H1 (cell line): ENCODE measurements around the gene PLCL1. TPM values are rescaled to one million over a fixed set of nuclear protein-coding genes. Genes with fewer than 3 reads are reported as not detected.

Experiments used
- CTCF ChIA-PET: fragments of 300-600 bp; sonication (Branson Sonifier 250); formaldehyde crosslinking; loops from one replicate; lab custom pipeline; 2021; ENCODE audit not compliant: partially characterized antibody; lab: Charles Lee
- POLR2A ChIA-PET: fragments of 300-600 bp; sonication (Branson Sonifier 250); formaldehyde crosslinking; loops from one replicate; lab custom pipeline; 2021; ENCODE audit warnings: inconsistent platforms; ENCODE audit not compliant: partially characterized antibody; lab: Charles Lee
- DNase-seq, 2 experiments: peaks; one replicate each; pipeline versions ENCODE4 v3.0.0 to v3.0.0-alpha.2; 2010 to 2022; ENCODE audit warnings: low spot score in 2 of 2, low read depth in 1 of 2, mixed read lengths in 1 of 2
- FAIRE-seq: peaks from 2 replicates; lab custom pipeline; 2011; peaks lifted over from hg19 to GRCh38; lab: Jason Lieb, UNC
- H2AFZ ChIP-seq: 2 replicates; pipeline ENCODE4 v1.8.1; 2012; ENCODE audit warnings: low read length, inconsistent platforms
- H2AK5ac ChIP-seq: 2 replicates; pipeline ENCODE4 v1.6.1; 2013; ENCODE audit warnings: low read depth, low read length
- H2BK120ac ChIP-seq: replicated peaks from 2 replicates; pipeline ENCODE3; 2013; ENCODE audit warnings: low read depth, low read length, inconsistent platforms
- H2BK12ac ChIP-seq: 2 replicates; pipeline ENCODE4 v1.6.1; 2013; ENCODE audit warnings: low read depth, low read length
- H2BK15ac ChIP-seq: 2 replicates; pipeline ENCODE4 v1.6.1; 2013; ENCODE audit warnings: low read length
- H2BK20ac ChIP-seq: 2 replicates; pipeline ENCODE4 v1.6.1; 2013; ENCODE audit warnings: low read length
- H2BK5ac ChIP-seq: 2 replicates; pipeline ENCODE4 v1.6.1; 2013; ENCODE audit warnings: low read depth, low read length
- H3K14ac ChIP-seq: 2 replicates; pipeline ENCODE4 v1.6.1; 2013; ENCODE audit warnings: inconsistent platforms; ENCODE audit not compliant: insufficient read length
- H3K18ac ChIP-seq: 2 replicates; pipeline ENCODE4 v1.6.1; 2013; ENCODE audit warnings: low read length; ENCODE audit errors: extremely low read depth
- H3K23ac ChIP-seq: 2 replicates; pipeline ENCODE4 v1.6.1; 2013; ENCODE audit warnings: inconsistent platforms; ENCODE audit not compliant: insufficient read length
- H3K23me2 ChIP-seq: 2 replicates; pipeline ENCODE4 v1.6.1; 2013; ENCODE audit warnings: low read depth, low read length
- H3K27ac ChIP-seq: 2 replicates; pipeline ENCODE4 v1.6.1; 2011; ENCODE audit warnings: low read depth, low read length, inconsistent platforms
- H3K27me3 ChIP-seq, 4 experiments: replicated peaks in 1 of 4; 1 replicate in 1 of 4; 2 replicates in 3 of 4; pipeline versions ENCODE4 v1.6.1 to v1.8.1; 2011 to 2013; ENCODE audit warnings: low read length in 3 of 4, mild to moderate bottlenecking in 3 of 4, inconsistent platforms in 2 of 4, mixed read lengths in 2 of 4, moderate library complexity in 1 of 4; ENCODE audit not compliant: control insufficient read depth in 3 of 4, insufficient read depth in 3 of 4; ENCODE audit errors: extremely low read depth in 1 of 4
- H3K36me3 ChIP-seq, 4 experiments: 2 replicates each; pipeline versions ENCODE4 v1.6.1 to v1.8.1; 2011 to 2013; ENCODE audit warnings: mild to moderate bottlenecking in 4 of 4, low read length in 3 of 4, moderate library complexity in 2 of 4, control low read depth in 1 of 4, inconsistent platforms in 1 of 4; ENCODE audit not compliant: insufficient read depth in 4 of 4, control insufficient read depth in 2 of 4
- H3K4ac ChIP-seq: replicated peaks from 2 replicates; pipeline ENCODE3; 2013; ENCODE audit warnings: low read length, low read depth, mixed read lengths, inconsistent platforms; ENCODE audit not compliant: insufficient read length
- H3K4me1 ChIP-seq, 4 experiments: replicated peaks in 1 of 4; 1 replicate in 1 of 4; 2 replicates in 3 of 4; pipeline versions ENCODE4 v1.6.1 to v1.8.1; 2011 to 2013; ENCODE audit warnings: low read length in 3 of 4, inconsistent platforms in 2 of 4, mixed read lengths in 1 of 4; ENCODE audit not compliant: insufficient read depth in 4 of 4, control insufficient read depth in 3 of 4
- H3K4me2 ChIP-seq, 2 experiments: 2 replicates each; pipeline versions ENCODE4 v1.6.1 to v1.8.1; 2011 to 2013; ENCODE audit warnings: low read depth in 2 of 2, low read length in 2 of 2, control low read depth in 1 of 2, inconsistent platforms in 1 of 2, mild to moderate bottlenecking in 1 of 2; ENCODE audit not compliant: insufficient read depth in 1 of 2
- H3K4me3 ChIP-seq, 4 experiments: fragments of 200-600, 300-600 bp in 1 of 4; sonication (generic), shearing (Covaris generic), sonication (Bioruptor Twin) in 1 of 4; 2 replicates each; pipeline versions ENCODE4 v1.5.1 to v1.8.1; 2011 to 2016; ENCODE audit warnings: low read length in 4 of 4, low read depth in 3 of 4, control low read depth in 2 of 4, inconsistent platforms in 2 of 4, mild to moderate bottlenecking in 2 of 4, mixed read lengths in 1 of 4, moderate library complexity in 1 of 4; ENCODE audit not compliant: insufficient read depth in 2 of 4; ENCODE audit errors: extremely low read depth in 1 of 4
- H3K56ac ChIP-seq: replicated peaks from 2 replicates; pipeline ENCODE3; 2013; ENCODE audit warnings: low read depth, mild to moderate bottlenecking, mixed read lengths, low read length, inconsistent platforms; ENCODE audit not compliant: insufficient read length
- H3K79me1 ChIP-seq: 2 replicates; pipeline ENCODE4 v1.6.1; 2013; ENCODE audit warnings: low read depth, low read length, control low read depth
- H3K79me2 ChIP-seq, 2 experiments: 2 replicates each; pipeline versions ENCODE4 v1.6.1 to v1.8.1; 2012 to 2013; ENCODE audit warnings: low read length in 2 of 2, mild to moderate bottlenecking in 2 of 2, inconsistent platforms in 1 of 2; ENCODE audit not compliant: insufficient read depth in 2 of 2, control insufficient read depth in 1 of 2
- H3K9ac ChIP-seq, 4 experiments: replicated peaks in 1 of 4; 1 replicate in 1 of 4; 2 replicates in 3 of 4; pipeline versions ENCODE4 v1.6.1 to v1.8.1; 2011 to 2013; ENCODE audit warnings: low read depth in 3 of 4, low read length in 3 of 4, control low read depth in 2 of 4, mild to moderate bottlenecking in 2 of 4, moderate library complexity in 2 of 4, inconsistent platforms in 1 of 4; ENCODE audit errors: extremely low read depth in 1 of 4
- H3K9me3 ChIP-seq, 2 experiments: 2 replicates each; pipeline versions ENCODE4 v1.6.1 to v1.8.1; 2012 to 2013; ENCODE audit warnings: mild to moderate bottlenecking in 2 of 2, moderate library complexity in 2 of 2, control low read depth in 1 of 2, inconsistent platforms in 1 of 2, low read depth in 1 of 2, low read length in 1 of 2, mixed read lengths in 1 of 2; ENCODE audit not compliant: insufficient read depth in 2 of 2
- H4K20me1 ChIP-seq, 2 experiments: replicated peaks in 1 of 2; 2 replicates each; pipeline versions ENCODE3 to v1.8.1; 2011 to 2013; ENCODE audit warnings: inconsistent platforms in 2 of 2, low read length in 2 of 2, mild to moderate bottlenecking in 1 of 2; ENCODE audit not compliant: insufficient read depth in 2 of 2, control insufficient read depth in 1 of 2
- H4K5ac ChIP-seq: 2 replicates; pipeline ENCODE4 v1.6.1; 2013; ENCODE audit warnings: low read length, low read depth, mixed read lengths, inconsistent platforms; ENCODE audit not compliant: insufficient read length
- H4K8ac ChIP-seq: 2 replicates; pipeline ENCODE4 v1.8.0; 2013; ENCODE audit warnings: mild to moderate bottlenecking, moderate library complexity, low read length, inconsistent platforms; ENCODE audit not compliant: insufficient read depth; ENCODE audit errors: extremely low read depth
- H4K91ac ChIP-seq: replicated peaks from 2 replicates; pipeline ENCODE3; 2013; ENCODE audit warnings: low read length, mixed read lengths, inconsistent platforms; ENCODE audit not compliant: insufficient read length
- ATF2 ChIP-seq: IDR thresholded peaks from 2 replicates; pipeline ENCODE4 v1.6.1; 2012; ENCODE audit warnings: low read length, inconsistent platforms
- BACH1 ChIP-seq: IDR thresholded peaks from 2 replicates; pipeline ENCODE4 v1.6.1; 2012; ENCODE audit warnings: low read length, improper control_type of control experiment
- CTBP2 ChIP-seq: IDR thresholded peaks from 2 replicates; pipeline ENCODE4 v1.7.0; 2011; ENCODE audit warnings: borderline replicate concordance, mild to moderate bottlenecking, moderate library complexity, mixed read lengths, low read length; ENCODE audit not compliant: insufficient read depth, insufficient read length
- E2F6 ChIP-seq: IDR thresholded peaks from 2 replicates; pipeline ENCODE4 v1.6.1; 2012; ENCODE audit warnings: inconsistent platforms
- MAX ChIP-seq: IDR thresholded peaks from 2 replicates; pipeline ENCODE4 v1.6.1; 2012; ENCODE audit warnings: inconsistent platforms
- PHF8 ChIP-seq: fragments of 200-600 bp; sonication (generic); conservative IDR thresholded peaks from 2 replicates; pipeline ENCODE4 v1.7.1; 2012; ENCODE audit warnings: low read depth, mild to moderate bottlenecking, inconsistent platforms, low read length, moderate library complexity
- POLR2AphosphoS5 ChIP-seq: IDR thresholded peaks from 2 replicates; pipeline ENCODE4 v1.6.1; 2011; ENCODE audit warnings: low read depth, low read length
- RNF2 ChIP-seq: fragments of 200-900, 300-1000 bp; sonication (generic); IDR thresholded peaks from 2 replicates; pipeline ENCODE4 v1.7.1; 2016; ENCODE audit warnings: borderline replicate concordance, low read depth, mild to moderate bottlenecking, antibody characterized with exemption, low read length; ENCODE audit not compliant: poor library complexity, severe bottlenecking; ENCODE audit errors: missing control alignments
- SIX5 ChIP-seq: IDR thresholded peaks from 2 replicates; pipeline ENCODE4 v1.6.1; 2011; ENCODE audit warnings: mild to moderate bottlenecking, low read depth, low read length
- SP2 ChIP-seq: IDR thresholded peaks from 2 replicates; pipeline ENCODE4 v1.6.1; 2012; ENCODE audit warnings: mild to moderate bottlenecking, low read length, inconsistent platforms
- TAF7 ChIP-seq: optimal IDR thresholded peaks from 2 replicates; pipeline ENCODE3; 2011; ENCODE audit warnings: low read depth, mild to moderate bottlenecking, inconsistent platforms, low read length, moderate library complexity, borderline replicate concordance
- TBP ChIP-seq: IDR thresholded peaks from 2 replicates; pipeline ENCODE4 v1.6.1; 2011; ENCODE audit warnings: low read depth, low read length, improper control_type of control experiment
- WGBS, 2 experiments: shearing (Covaris generic) in 1 of 2; methylation state at CpG; one replicate each; pipeline versions ENCODE4 v1.1.6 to v1.1.7; 2013 to 2015; ENCODE audit warnings: low lambda C conversion rate in 2 of 2, mixed read lengths in 2 of 2, inconsistent platforms in 1 of 2, low coverage in 1 of 2, missing lambda C conversion rate in 1 of 2; ENCODE audit not compliant: insufficient replicate concordance in 2 of 2, insufficient coverage in 1 of 2, insufficient read length in 1 of 2; ENCODE audit errors: extremely low coverage in 1 of 2, missing lambda C conversion rate in 1 of 2; 5-methylcytosine and 5-hydroxymethylcytosine counted together
- polyA plus RNA-seq, 7 experiments: library from polyadenylated mRNA; depleted of rRNA in 3 of 7; stranded (reverse) in 5 of 7; unstranded in 2 of 7; fragments of >200 nt in 5 of 7; fragments of 200-250 nt in 2 of 7; gene quantifications; 1 replicate in 5 of 7; 2 replicates in 1 of 7; 4 replicates in 1 of 7; pipeline versions ENCODE4 v1.2.1 to v1.2.3, GENCODE V29; 2011 to 2013; ENCODE audit warnings: missing spikeins in 2 of 7, mixed read lengths in 2 of 7
- total RNA-seq: library from RNA; stranded (reverse); fragmentation: NEBNext Ultra II Directional; extraction: Animal tissue kit (Norgen Biotek cat#: 25700); gene quantifications from 2 replicates; pipeline ENCODE4 v1.2.1, GENCODE V29; 2021

PLCL1 gene
- total and polyA plus RNA-seq, 2 of the 8 experiments (the other 6 are each of a cell fraction or from before 2014, with no cell fraction given): not detected

GRCh38 chr2:197926673-197927072, 122.3 kb downstream of the PLCL1 start:
- no peaks in the 10 kb centered on the region for H4K20me1 ChIP-seq
- H3K27ac ChIP-seq: no peak overlapping the region
- no peak overlapping the region for H3K4ac ChIP-seq
- H2BK20ac ChIP-seq: no peak overlapping the region
- no peak for FAIRE-seq
- ChIA-PET POLR2A (no interaction called here), CTCF (no interaction called here)
- H4K91ac ChIP-seq: no peak overlapping the region
- H3K14ac ChIP-seq: no peak overlapping the region
- no peak overlapping the region for H2BK12ac ChIP-seq
- H3K4me2 ChIP-seq: no peak overlapping the region
- no peak for DNase-seq
- no peak overlapping the region for H2BK120ac ChIP-seq
- H3K79me1 ChIP-seq: no peaks in the 10 kb centered on the region
- no peak overlapping the region for H3K56ac ChIP-seq
- no peak overlapping the region for H2BK15ac ChIP-seq
- no peak overlapping the region for H2AK5ac ChIP-seq
- H2AFZ ChIP-seq: no peak overlapping the region
- WGBS, 2 experiments: 79% methylated on average over 4 of the region's 4 CpGs; no CpG with 5 or more reads in 1 of the 2 experiments
- H4K5ac ChIP-seq: no peak overlapping the region
- no peak overlapping the region for H3K4me3 ChIP-seq
- H3K4me1 ChIP-seq: no peaks in the 10 kb centered on the region
- H3K18ac ChIP-seq: no peak overlapping the region
- no peak overlapping the region for H3K9ac ChIP-seq
- H3K9me3 ChIP-seq: no peaks in the 10 kb centered on the region; a peak in 1 of 4 replicates
- no peak overlapping the region for H4K8ac ChIP-seq
- H3K23ac ChIP-seq: no peak overlapping the region
- no peaks in the 10 kb centered on the region for H3K36me3 ChIP-seq
- no peaks in the 10 kb centered on the region for H3K27me3 ChIP-seq
- no peaks in the 10 kb centered on the region for H3K79me2 ChIP-seq
- no peaks in the 10 kb centered on the region; the same call in 1 of the 2 replicates for H3K23me2 ChIP-seq
- no peak overlapping the region for H2BK5ac ChIP-seq
- TF ChIP-seq ATF2: no peak
- no peak for TF ChIP-seq PHF8
- TF ChIP-seq POLR2AphosphoS5: no peak
- no peak for TF ChIP-seq RNF2
- TF ChIP-seq TBP: no peak
- no peak for TF ChIP-seq BACH1
- TF ChIP-seq SIX5: no peak
- TF ChIP-seq CTBP2: no peak
- no peak for TF ChIP-seq SP2
- TF ChIP-seq MAX: no peak
- no peak for TF ChIP-seq E2F6
- no peak for TF ChIP-seq TAF7
